ENCODE measurements around the gene IQSEC1. TPM values are rescaled to one million over a fixed set of nuclear protein-coding genes. Genes with fewer than 3 reads are reported as not detected.

Gene IQSEC1
- total and polyA plus RNA-seq, 9 of the 15 experiments (the other 6 are each of a cell fraction or from before 2014, with no cell fraction given) = 0.56 to 39.0 (median 6.8) TPM

DNA sequence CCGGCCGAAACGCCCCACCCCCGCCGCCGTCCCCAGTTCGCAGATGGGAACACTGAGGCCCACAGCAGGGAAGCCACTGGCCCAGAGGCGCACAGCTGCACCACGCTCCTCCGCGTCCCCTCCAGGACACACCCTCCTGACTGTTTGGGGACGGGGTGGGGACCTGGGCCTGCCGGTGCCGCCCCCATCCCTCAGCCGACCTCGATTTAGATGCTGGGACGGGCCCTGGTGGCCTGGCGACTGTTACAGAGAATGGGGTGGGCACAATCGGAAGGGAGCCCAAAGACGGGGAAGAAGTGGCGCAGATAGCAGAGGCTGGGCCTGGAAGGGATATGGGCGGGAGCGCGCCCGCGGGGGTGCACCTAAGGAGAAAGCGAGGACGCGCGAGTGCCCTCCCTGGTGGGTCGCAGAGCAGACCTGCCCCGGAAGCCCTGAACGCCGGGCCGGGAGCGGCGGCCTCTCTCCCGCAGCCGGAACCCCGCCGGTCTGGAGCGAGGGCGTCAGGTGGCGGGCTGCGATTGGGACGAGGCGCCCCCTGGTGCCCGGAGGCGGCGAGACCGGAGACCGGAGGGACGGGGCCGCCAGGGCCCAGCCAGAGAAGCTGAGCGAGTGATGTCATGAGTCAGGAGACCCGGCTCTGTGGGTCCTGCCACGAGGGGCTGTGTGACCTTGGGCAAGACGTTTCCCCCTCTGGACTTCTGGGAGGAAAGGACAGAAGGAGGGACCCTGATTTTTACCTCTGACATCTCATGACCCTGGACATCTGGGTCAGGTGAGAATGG, 78.4 kb downstream of the IQSEC1 start (continued):
- TF ChIP-seq, protein P1, sequence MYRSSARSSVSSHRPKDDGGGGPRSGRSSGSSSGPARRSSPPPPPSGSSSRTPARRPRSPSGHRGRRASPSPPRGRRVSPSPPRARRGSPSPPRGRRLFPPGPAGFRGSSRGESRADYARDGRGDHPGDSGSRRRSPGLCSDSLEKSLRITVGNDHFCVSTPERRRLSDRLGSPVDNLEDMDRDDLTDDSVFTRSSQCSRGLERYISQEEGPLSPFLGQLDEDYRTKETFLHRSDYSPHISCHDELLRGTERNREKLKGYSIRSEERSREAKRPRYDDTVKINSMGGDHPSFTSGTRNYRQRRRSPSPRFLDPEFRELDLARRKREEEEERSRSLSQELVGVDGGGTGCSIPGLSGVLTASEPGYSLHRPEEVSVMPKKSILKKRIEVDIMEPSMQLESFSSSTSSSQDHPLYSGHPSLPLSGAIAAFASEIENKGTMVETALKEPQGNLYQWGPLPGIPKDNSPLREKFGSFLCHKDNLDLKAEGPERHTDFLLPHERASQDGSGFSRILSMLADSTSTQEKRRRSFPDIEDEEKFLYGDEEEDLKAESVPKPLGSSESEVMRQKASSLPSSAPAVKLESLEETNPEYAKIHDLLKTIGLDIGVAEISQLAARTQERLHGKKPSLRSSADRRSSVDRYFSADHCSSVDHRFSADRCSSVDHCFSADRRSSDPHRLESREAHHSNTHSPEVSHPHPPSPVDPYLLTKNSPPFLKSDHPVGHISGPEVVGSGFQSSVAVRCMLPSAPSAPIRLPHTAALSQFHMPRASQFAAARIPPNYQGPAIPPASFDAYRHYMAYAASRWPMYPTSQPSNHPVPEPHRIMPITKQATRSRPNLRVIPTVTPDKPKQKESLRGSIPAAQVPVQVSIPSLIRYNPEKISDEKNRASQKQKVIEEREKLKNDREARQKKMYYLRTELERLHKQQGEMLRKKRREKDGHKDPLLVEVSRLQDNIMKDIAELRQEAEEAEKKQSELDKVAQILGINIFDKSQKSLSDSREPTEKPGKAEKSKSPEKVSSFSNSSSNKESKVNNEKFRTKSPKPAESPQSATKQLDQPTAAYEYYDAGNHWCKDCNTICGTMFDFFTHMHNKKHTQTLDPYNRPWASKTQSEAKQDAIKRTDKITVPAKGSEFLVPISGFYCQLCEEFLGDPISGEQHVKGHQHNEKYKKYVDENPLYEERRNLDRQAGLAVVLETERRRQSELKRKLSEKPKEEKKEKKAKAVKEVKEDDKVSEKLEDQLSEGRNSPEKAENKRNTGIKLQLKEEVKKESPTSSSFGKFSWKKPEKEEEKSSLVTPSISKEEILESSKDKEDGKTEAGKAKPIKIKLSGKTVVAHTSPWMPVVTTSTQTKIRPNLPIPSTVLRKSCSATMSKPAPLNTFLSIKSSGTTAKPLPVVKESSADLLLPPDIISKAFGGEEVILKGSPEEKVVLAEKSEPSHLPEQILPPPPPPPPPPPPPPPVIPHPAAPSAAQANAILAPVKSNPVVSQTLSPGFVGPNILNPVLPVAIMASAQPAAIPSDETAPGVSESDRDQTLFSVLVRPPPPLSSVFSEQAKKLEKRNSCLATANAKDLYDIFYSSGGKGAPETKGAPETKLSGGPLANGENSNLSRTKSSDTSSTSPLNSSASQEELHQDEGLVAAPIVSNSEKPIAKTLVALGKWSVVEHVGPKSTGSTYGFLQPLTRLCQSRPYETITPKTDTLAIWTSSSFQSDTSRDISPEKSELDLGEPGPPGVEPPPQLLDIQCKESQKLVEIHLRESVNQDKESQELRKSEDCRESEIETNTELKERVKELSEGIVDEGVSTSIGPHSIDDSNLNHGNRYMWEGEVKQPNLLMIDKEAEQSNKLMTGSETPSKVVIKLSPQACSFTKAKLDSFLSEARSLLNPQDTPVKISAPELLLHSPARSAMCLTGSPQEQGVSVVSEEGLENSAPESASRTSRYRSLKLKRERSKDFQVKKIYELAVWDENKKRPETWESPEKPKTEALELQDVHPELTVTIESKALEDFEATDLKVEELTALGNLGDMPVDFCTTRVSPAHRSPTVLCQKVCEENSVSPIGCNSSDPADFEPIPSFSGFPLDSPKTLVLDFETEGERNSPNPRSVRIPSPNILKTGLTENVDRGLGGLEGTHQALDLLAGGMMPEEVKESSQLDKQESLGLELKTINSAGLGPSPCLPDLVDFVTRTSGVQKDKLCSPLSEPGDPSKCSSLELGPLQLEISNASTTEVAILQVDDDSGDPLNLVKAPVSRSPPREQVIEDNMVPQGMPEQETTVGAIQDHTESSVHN (IDR thresholded peaks at IDR 0.05; ENCODE audit: borderline replicate concordance in 1 of 2, low read depth in 1 of 2) = no peak
- TF ChIP-seq ZKSCAN1 (IDR thresholded peaks at IDR 0.05; ENCODE audit: low read depth, low read length) = 0 out of 2 replicates have a peak, but pooled peaks have one; percentile 69
- TF ChIP-seq ZEB2 (IDR thresholded peaks at IDR 0.05) = peak; percentile 60; the same call in 1 of the 2 replicates
- TF ChIP-seq POLR2AphosphoS2 (IDR thresholded peaks at IDR 0.05; ENCODE audit: low read length) = no peak
- TF ChIP-seq PTBP1 (IDR thresholded peaks at IDR 0.05; ENCODE audit: low read depth, low read length) = peak; percentile 97
- peak; percentile 39; the same call in 1 of the 2 replicates for TF ChIP-seq PHB2 (IDR thresholded peaks at IDR 0.05; ENCODE audit: low read depth)
- peak; percentile 63 for TF ChIP-seq BHLHE40 (IDR thresholded peaks at IDR 0.05; ENCODE audit: low read length)
- no peak for TF ChIP-seq GTF2F1 (IDR thresholded peaks at IDR 0.05; ENCODE audit: low read depth, low read length)
- TF ChIP-seq ASH1L (IDR thresholded peaks at IDR 0.05; ENCODE audit: borderline replicate concordance, low read depth, partially characterized antibody) = peak; percentile 54
- TF ChIP-seq, protein P2, sequence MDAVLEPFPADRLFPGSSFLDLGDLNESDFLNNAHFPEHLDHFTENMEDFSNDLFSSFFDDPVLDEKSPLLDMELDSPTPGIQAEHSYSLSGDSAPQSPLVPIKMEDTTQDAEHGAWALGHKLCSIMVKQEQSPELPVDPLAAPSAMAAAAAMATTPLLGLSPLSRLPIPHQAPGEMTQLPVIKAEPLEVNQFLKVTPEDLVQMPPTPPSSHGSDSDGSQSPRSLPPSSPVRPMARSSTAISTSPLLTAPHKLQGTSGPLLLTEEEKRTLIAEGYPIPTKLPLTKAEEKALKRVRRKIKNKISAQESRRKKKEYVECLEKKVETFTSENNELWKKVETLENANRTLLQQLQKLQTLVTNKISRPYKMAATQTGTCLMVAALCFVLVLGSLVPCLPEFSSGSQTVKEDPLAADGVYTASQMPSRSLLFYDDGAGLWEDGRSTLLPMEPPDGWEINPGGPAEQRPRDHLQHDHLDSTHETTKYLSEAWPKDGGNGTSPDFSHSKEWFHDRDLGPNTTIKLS (IDR thresholded peaks at IDR 0.05; ENCODE audit: borderline replicate concordance, low read depth) = peak; percentile 60; the same call in 1 of the 2 replicates
- TF ChIP-seq ZNF175 (CRISPR knock-in tag; IDR thresholded peaks at IDR 0.05; ENCODE audit: low read depth) = peak; percentile 78
- TF ChIP-seq RBBP5 (IDR thresholded peaks at IDR 0.05; ENCODE audit: borderline replicate concordance, insufficient read depth, low read length, poor library complexity, severe bottlenecking) = peak; percentile 48
- TF ChIP-seq STAT5A (IDR thresholded peaks at IDR 0.05; ENCODE audit: borderline replicate concordance, low read length) = no peak
- no peak for TF ChIP-seq ZFP30 (CRISPR knock-in tag; IDR thresholded peaks at IDR 0.05; ENCODE audit: borderline replicate concordance)
- no peak for TF ChIP-seq CHD2 (IDR thresholded peaks at IDR 0.05; ENCODE audit: low read depth, low read length)
- TF ChIP-seq HDAC3 (IDR thresholded peaks at IDR 0.05; ENCODE audit: borderline replicate concordance, partially characterized antibody) = no peak
- no peak for TF ChIP-seq ILF3 (IDR thresholded peaks at IDR 0.05; ENCODE audit: borderline replicate concordance)
- no peak; the same call in none of the 2 replicates for TF ChIP-seq L3MBTL2 (IDR thresholded peaks at IDR 0.05)
- no peak for TF ChIP-seq CAMTA2 (CRISPR knock-in tag; conservative IDR thresholded peaks at IDR 0.05)
